GM12878 (cell line): ENCODE data around the gene ZNF526. TPM values are rescaled to one million over a fixed set of nuclear protein-coding genes. Genes with fewer than 3 reads are reported as not detected.

ENCODE experiments used
- ATAC-seq: fragments of 200-7000 bp; cut with Tn5 transposase; 3 replicates; pipeline ENCODE4 v1.9.1; 2020; ENCODE audit warnings: mild to moderate bottlenecking, moderate library complexity
- BruUV-seq: library from RNA; stranded (reverse); fragments of 400-500 nt; replicated peaks from 2 replicates; lab custom pipeline; 2021; lab: Mats Ljungman, UMichigan
- CTCF ChIA-PET: fragments of 300-600 bp; sonication (Branson Sonifier 250); formaldehyde crosslinking; extraction: SDS; loops from one replicate; lab custom pipeline; 2021; ENCODE audit warnings: inconsistent platforms; lab: Yijun Ruan, JAX
- POLR2A ChIA-PET: fragments of 350-600 bp; formaldehyde crosslinking; extraction: SDS; loops from one replicate; lab custom pipeline; 2021; ENCODE audit warnings: inconsistent platforms; lab: Charles Lee
- RAD21 ChIA-PET: fragments of 300-600 bp; sonication (Branson Sonifier 250); formaldehyde crosslinking; loops from one replicate; lab custom pipeline; 2023; ENCODE audit warnings: antibody characterized with exemption; ENCODE audit not compliant: unreplicated experiment; lab: Charles Lee
- SMC1A ChIA-PET: fragments of 300-600 bp; sonication (Branson Sonifier 250); formaldehyde crosslinking; loops from one replicate; lab custom pipeline; 2023; ENCODE audit not compliant: unreplicated experiment, uncharacterized antibody; lab: Charles Lee
- DNase-seq: peaks from one replicate; pipeline ENCODE4 v3.0.0-alpha.2; 2011; ENCODE audit warnings: low read depth, low spot score
- FAIRE-seq: peaks from 3 replicates; lab custom pipeline; 2011; peaks lifted over from hg19 to GRCh38; lab: Jason Lieb, UNC
- H2AFZ ChIP-seq: 2 replicates; pipeline ENCODE4 v1.6.0; 2011; ENCODE audit warnings: low read depth, low read length, control low read depth; ENCODE audit not compliant: control insufficient read depth
- H3K27ac ChIP-seq: 2 replicates; pipeline ENCODE4 v1.5.1; 2011; ENCODE audit warnings: control low read depth; ENCODE audit not compliant: control insufficient read depth, insufficient read depth
- H3K27me3 ChIP-seq, 2 experiments: replicated peaks in 1 of 2; 2 replicates each; pipeline versions ENCODE4 v1.6.0 to v1.6.1; 2011; ENCODE audit warnings: low read length in 1 of 2; ENCODE audit not compliant: control insufficient read depth in 2 of 2, insufficient read depth in 2 of 2
- H3K36me3 ChIP-seq, 2 experiments: 2 replicates each; pipeline ENCODE4 v1.5.1; 2011; ENCODE audit warnings: low read length in 1 of 2; ENCODE audit not compliant: control insufficient read depth in 2 of 2, insufficient read depth in 2 of 2
- H3K4me1 ChIP-seq: 2 replicates; pipeline ENCODE4 v1.6.1; 2011; ENCODE audit warnings: mild to moderate bottlenecking, low read length, moderate library complexity, mixed read lengths; ENCODE audit not compliant: control insufficient read depth, insufficient read depth
- H3K4me2 ChIP-seq: 2 replicates; pipeline ENCODE4 v1.6.0; 2011; ENCODE audit warnings: control low read depth; ENCODE audit not compliant: control insufficient read depth, insufficient read depth
- H3K4me3 ChIP-seq: fragments of 200-600 bp; sonication (generic); 2 replicates; pipeline ENCODE4 v1.5.1; 2016
- H3K79me2 ChIP-seq: 2 replicates; pipeline ENCODE4 v1.6.0; 2011; ENCODE audit warnings: low read length; ENCODE audit not compliant: control insufficient read depth, insufficient read depth
- H3K9ac ChIP-seq: 2 replicates; pipeline ENCODE4 v1.8.0; 2011; ENCODE audit warnings: low read length, control low read depth, mixed read lengths; ENCODE audit not compliant: control insufficient read depth, insufficient read depth
- H3K9me3 ChIP-seq: replicated peaks from 3 replicates; pipeline ENCODE4 v1.5.1; 2011; ENCODE audit warnings: mild to moderate bottlenecking, low read length; ENCODE audit not compliant: control insufficient read depth, insufficient read depth
- H4K20me1 ChIP-seq: 2 replicates; pipeline ENCODE4 v1.6.0; 2011; ENCODE audit not compliant: control insufficient read depth, insufficient read depth
- ASH2L ChIP-seq: fragments of 300-600, 200-600 bp; sonication (generic); IDR thresholded peaks from 2 replicates; pipeline ENCODE4 v1.6.1; 2017; ENCODE audit warnings: low read depth, mild to moderate bottlenecking, borderline replicate concordance
- ATF7 ChIP-seq: fragments of 450-650 bp; IDR thresholded peaks from 2 replicates; pipeline ENCODE4 v1.6.1; 2016; ENCODE audit warnings: low read depth, mild to moderate bottlenecking
- BHLHE40 ChIP-seq, 2 experiments: fragments of 450-650 bp in 1 of 2; IDR thresholded peaks; 2 replicates each; pipeline ENCODE4 v1.6.1; 2011 to 2017; ENCODE audit warnings: low read depth in 2 of 2, borderline replicate concordance in 1 of 2, improper control_type of control experiment in 1 of 2, low read length in 1 of 2, mild to moderate bottlenecking in 1 of 2
- CREB1 ChIP-seq: IDR thresholded peaks from 2 replicates; pipeline ENCODE4 v1.6.1; 2012; ENCODE audit warnings: low read depth, mild to moderate bottlenecking, inconsistent platforms
- GATAD2B ChIP-seq: fragments of 450-650 bp; conservative IDR thresholded peaks from 2 replicates; pipeline ENCODE4 v1.6.1; 2017; ENCODE audit warnings: low read depth, mild to moderate bottlenecking, moderate library complexity
- HDGF ChIP-seq: fragments of 450-650 bp; IDR thresholded peaks from 2 replicates; pipeline ENCODE4 v1.6.1; 2016; ENCODE audit warnings: antibody characterized with exemption
- KLF5 ChIP-seq: fragments of 450-650 bp; IDR thresholded peaks from 2 replicates; pipeline ENCODE4 v1.6.1; 2014; ENCODE audit warnings: mild to moderate bottlenecking; ENCODE audit not compliant: partially characterized antibody
- LARP7 ChIP-seq: fragments of 450-650 bp; IDR thresholded peaks from 2 replicates; pipeline ENCODE4 v1.6.1; 2017; ENCODE audit warnings: mild to moderate bottlenecking
- MYC ChIP-seq: IDR thresholded peaks from 2 replicates; pipeline ENCODE4 v1.6.1; 2011; ENCODE audit warnings: mild to moderate bottlenecking, low read length, moderate library complexity, inconsistent platforms; ENCODE audit not compliant: insufficient read depth, insufficient replicate concordance, insufficient read length, severe bottlenecking
- PAX5 ChIP-seq: IDR thresholded peaks from 2 replicates; pipeline ENCODE4 v1.6.1; 2011; ENCODE audit warnings: low read depth, low read length, borderline replicate concordance
- PAX8 ChIP-seq: fragments of 450-650 bp; IDR thresholded peaks from 2 replicates; pipeline ENCODE4 v1.6.1; 2017; ENCODE audit warnings: mild to moderate bottlenecking, moderate library complexity
- POLR2A ChIP-seq: IDR thresholded peaks from 2 replicates; pipeline ENCODE4 v1.6.1; 2011; ENCODE audit warnings: low read depth, mild to moderate bottlenecking, low read length
- WRNIP1 ChIP-seq: IDR thresholded peaks from 2 replicates; pipeline ENCODE4 v1.6.1; 2011; ENCODE audit warnings: low read depth, low read length, improper control_type of control experiment, borderline replicate concordance
- ZNF217 ChIP-seq: fragments of 450-650 bp; IDR thresholded peaks from 2 replicates; pipeline ENCODE4 v1.6.1; 2017; ENCODE audit warnings: antibody characterized with exemption, mild to moderate bottlenecking
- ZNF274 ChIP-seq: IDR thresholded peaks from one replicate; pipeline ENCODE4 v1.8.0; 2011; ENCODE audit not compliant: insufficient read length, insufficient read depth
- WGBS: methylation state at CpG from one replicate; pipeline ENCODE4 v1.1.6; 2016; ENCODE audit warnings: low lambda C conversion rate; ENCODE audit not compliant: insufficient replicate concordance, insufficient coverage; ENCODE audit errors: missing lambda C conversion rate; 5-methylcytosine and 5-hydroxymethylcytosine counted together
- in situ Hi-C: fragments of 300-500 bp; cut with MboI; formaldehyde crosslinking; loops from 9 replicates; pipeline ENCODE4 v1.14.3; 2018; ENCODE audit warnings: mixed read lengths
- intact Hi-C: fragments of 100-400 bp; cut with micrococcal nuclease; formaldehyde crosslinking; loops from one replicate; pipeline ENCODE4 v1.14.2; 2022; ENCODE audit not compliant: unreplicated experiment
- polyA plus RNA-seq, 11 experiments: library from polyadenylated mRNA; depleted of rRNA in 4 of 11; unstranded in 6 of 11; stranded (reverse) in 5 of 11; fragments of >200 nt; fragmentation: Nextera tagmentation in 4 of 11; fragmentation: Illumina TruSeq in 1 of 11; extraction: Ambion mirVana in 4 of 11; extraction: Trizol in 1 of 11; gene quantifications; 1 replicate in 1 of 11; 2 replicates in 10 of 11; pipeline versions ENCODE4 v1.2.1 to v1.2.3, GENCODE V29; 2011 to 2016; ENCODE audit warnings: inconsistent platforms in 2 of 11, missing spikeins in 2 of 11, low read depth in 1 of 11
- total RNA-seq, 4 experiments: library from RNA; depleted of rRNA in 3 of 4; stranded (reverse); fragments of >200 nt in 3 of 4; fragmentation: Illumina TruSeq in 1 of 4; extraction: Trizol in 1 of 4; gene quantifications; 2 replicates each; pipeline versions ENCODE4 v1.2.1 to v1.2.3, GENCODE V29; 2013 to 2021
- TF ChIP-seq, protein P1 (sequence below): fragments of 450-650 bp; conservative IDR thresholded peaks from 2 replicates; pipeline ENCODE4 v1.6.1; 2017; ENCODE audit warnings: mild to moderate bottlenecking, moderate library complexity
- TF ChIP-seq, protein P2 (sequence below): fragments of 450-650 bp; formaldehyde crosslinking; IDR thresholded peaks from 2 replicates; pipeline ENCODE4 v1.4.0; 2020; ENCODE audit warnings: mild to moderate bottlenecking, moderate library complexity

ZNF526 gene
- total and polyA plus RNA-seq, 10 of the 15 experiments (the other 5 are each of a cell fraction or from before 2014, with no cell fraction given) = 1.8 to 18.3 (median 5.5) TPM

DNA sequence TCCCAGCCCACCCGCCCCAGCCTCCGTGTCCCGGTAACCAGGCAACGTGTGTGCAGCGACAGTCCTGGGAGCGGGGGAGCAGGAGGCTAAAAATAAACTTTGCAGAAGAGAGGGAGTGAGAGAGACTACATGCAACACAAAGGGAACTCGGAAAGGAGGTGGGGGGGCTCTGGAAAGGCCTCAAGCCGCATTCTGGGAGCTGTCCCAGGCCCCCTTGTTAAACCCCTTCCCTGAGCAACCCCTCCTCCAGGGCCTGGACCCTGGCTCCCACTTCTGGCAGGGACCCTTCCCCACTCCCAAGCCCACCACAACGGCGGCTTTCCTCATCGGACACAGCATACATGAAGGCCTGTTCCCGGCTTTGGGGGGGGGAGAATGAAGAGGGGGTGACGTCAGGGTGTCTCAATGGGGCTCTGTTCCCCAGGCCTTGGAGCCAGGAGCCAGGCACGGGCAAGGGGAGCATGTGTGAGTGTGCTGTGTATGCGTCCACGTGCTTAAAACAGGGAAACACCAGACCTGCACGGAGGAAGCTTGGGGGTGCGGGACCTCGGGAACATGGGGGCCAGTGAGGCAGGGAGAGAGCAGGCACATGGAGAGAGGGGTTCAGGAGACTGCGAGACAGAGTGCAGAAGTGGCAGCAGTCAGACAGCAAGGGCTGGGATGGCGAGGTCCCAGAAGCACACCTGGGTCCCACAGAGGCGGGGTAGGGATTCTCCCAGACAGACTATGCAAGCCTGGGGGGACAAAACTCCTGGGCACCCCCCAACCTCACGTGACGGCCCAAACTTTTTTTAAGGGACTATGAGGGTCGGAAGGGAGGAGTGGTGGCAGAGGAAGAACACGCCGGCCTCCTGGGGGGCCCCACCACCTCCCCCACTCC is 32.5 kb downstream of the ZNF526 start:
- peak overlapping the region; percentile 99 for H3K4me3 ChIP-seq
- peak overlapping the region; percentile 77 for H3K9ac ChIP-seq
- TSS peak; percentile 53 for BruUV-seq
- POLR2A ChIA-PET = interaction anchor here (1.1 to 1.8 kb wide), 2 partner anchors 10 to 29 kb away, joined by 3 to 13 read pairs; partner anchors contain the start of gene GSK3A
- intact Hi-C loops = no loop called here
- H3K79me2 ChIP-seq = peaks cover 43% of the 10 kb centered on the region
- H3K27me3 ChIP-seq = no peaks in the 10 kb centered on the region
- in situ Hi-C loops = no loop called here
- H3K36me3 ChIP-seq = peaks cover 0 to 7% of the 10 kb centered on the region in 2 experiments; a peak in 2 of 4 replicates
- RAD21 ChIA-PET = no interaction called here
- peak; percentile 66 for FAIRE-seq
- peak overlapping the region; percentile 55 for H3K27ac ChIP-seq
- no peak for DNase-seq
- no peaks in the 10 kb centered on the region for H4K20me1 ChIP-seq
- ATAC-seq = no peak
- H3K4me1 ChIP-seq = peaks cover 16% of the 10 kb centered on the region
- peak overlapping the region; percentile 56 for H2AFZ ChIP-seq
- SMC1A ChIA-PET = interaction anchor here (1.3 kb wide), 1 partner anchor 18 kb away, joined by 5 read pairs; no protein-coding TSS in a partner anchor
- H3K9me3 ChIP-seq = no peaks in the 10 kb centered on the region
- WGBS = 13% methylated on average over 27 of the region's 27 CpGs
- peak overlapping the region; percentile 91 for H3K4me2 ChIP-seq
- CTCF ChIA-PET = interaction anchor here (1.1 to 2.3 kb wide), 3 partner anchors 10 to 46 kb away, joined by 3 to 19 read pairs (median 5); partner anchors contain the start of gene GSK3A
- TF ChIP-seq ZNF274 (no peak), MYC (no peak), BHLHE40 (IDR thresholded peaks at IDR 0.05; ENCODE audit: borderline replicate concordance in 1 of 2, low read depth in 2 of 2, low read length in 1 of 2) (peak; percentile 34 to 61), KLF5 (no peak), LARP7 (0 out of 2 replicates have a peak, but pooled peaks have one; percentile 3), CREB1 (0 out of 2 replicates have a peak, but pooled peaks have one; percentile 3), GATAD2B (0 out of 2 replicates have a peak, but pooled peaks have one; percentile 46), ZNF217 (no peak), PAX8 (no peak), HDGF (peak; percentile 37; the same call in 1 of the 2 replicates), ASH2L (no peak), ATF7 (peak; percentile 72; the same call in 1 of the 2 replicates), WRNIP1 (no peak), POLR2A (peak; percentile 60), PAX5 (no peak)
- TF ChIP-seq, protein P1, sequence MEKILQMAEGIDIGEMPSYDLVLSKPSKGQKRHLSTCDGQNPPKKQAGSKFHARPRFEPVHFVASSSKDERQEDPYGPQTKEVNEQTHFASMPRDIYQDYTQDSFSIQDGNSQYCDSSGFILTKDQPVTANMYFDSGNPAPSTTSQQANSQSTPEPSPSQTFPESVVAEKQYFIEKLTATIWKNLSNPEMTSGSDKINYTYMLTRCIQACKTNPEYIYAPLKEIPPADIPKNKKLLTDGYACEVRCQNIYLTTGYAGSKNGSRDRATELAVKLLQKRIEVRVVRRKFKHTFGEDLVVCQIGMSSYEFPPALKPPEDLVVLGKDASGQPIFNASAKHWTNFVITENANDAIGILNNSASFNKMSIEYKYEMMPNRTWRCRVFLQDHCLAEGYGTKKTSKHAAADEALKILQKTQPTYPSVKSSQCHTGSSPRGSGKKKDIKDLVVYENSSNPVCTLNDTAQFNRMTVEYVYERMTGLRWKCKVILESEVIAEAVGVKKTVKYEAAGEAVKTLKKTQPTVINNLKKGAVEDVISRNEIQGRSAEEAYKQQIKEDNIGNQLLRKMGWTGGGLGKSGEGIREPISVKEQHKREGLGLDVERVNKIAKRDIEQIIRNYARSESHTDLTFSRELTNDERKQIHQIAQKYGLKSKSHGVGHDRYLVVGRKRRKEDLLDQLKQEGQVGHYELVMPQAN = 0 out of 2 replicates have a peak, but pooled peaks have one; percentile 15
- TF ChIP-seq, protein P2, sequence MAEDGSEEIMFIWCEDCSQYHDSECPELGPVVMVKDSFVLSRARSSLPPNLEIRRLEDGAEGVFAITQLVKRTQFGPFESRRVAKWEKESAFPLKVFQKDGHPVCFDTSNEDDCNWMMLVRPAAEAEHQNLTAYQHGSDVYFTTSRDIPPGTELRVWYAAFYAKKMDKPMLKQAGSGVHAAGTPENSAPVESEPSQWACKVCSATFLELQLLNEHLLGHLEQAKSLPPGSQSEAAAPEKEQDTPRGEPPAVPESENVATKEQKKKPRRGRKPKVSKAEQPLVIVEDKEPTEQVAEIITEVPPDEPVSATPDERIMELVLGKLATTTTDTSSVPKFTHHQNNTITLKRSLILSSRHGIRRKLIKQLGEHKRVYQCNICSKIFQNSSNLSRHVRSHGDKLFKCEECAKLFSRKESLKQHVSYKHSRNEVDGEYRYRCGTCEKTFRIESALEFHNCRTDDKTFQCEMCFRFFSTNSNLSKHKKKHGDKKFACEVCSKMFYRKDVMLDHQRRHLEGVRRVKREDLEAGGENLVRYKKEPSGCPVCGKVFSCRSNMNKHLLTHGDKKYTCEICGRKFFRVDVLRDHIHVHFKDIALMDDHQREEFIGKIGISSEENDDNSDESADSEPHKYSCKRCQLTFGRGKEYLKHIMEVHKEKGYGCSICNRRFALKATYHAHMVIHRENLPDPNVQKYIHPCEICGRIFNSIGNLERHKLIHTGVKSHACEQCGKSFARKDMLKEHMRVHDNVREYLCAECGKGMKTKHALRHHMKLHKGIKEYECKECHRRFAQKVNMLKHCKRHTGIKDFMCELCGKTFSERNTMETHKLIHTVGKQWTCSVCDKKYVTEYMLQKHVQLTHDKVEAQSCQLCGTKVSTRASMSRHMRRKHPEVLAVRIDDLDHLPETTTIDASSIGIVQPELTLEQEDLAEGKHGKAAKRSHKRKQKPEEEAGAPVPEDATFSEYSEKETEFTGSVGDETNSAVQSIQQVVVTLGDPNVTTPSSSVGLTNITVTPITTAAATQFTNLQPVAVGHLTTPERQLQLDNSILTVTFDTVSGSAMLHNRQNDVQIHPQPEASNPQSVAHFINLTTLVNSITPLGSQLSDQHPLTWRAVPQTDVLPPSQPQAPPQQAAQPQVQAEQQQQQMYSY (CRISPR knock-in tag) = no peak
